ENCODE data around the gene SLC4A1AP. TPM values are rescaled to one million over a fixed set of nuclear protein-coding genes. Genes with fewer than 3 reads are reported as not detected.
"Not testable (repeated sequence)": the region's sequence is repeated elsewhere in the genome, so short reads cannot be mapped to it uniquely, and the experiment has no call there.

SLC4A1AP gene
- total RNA-seq, 5 donors from 2014 or later (not counting 1 experiment from before 2014, with no cell fraction given) = 21.1 to 24.2 (median 21.8) TPM

GRCh38 chr2:27671235-27671634 is 7.5 kb downstream of the SLC4A1AP start:
- Histone ChIP-seq H3K4me1 (ENCODE audit: control insufficient read depth in 1 of 2, extremely low read depth in 1 of 2, insufficient read depth in 2 of 2, low read length in 2 of 2) (no peaks in the 10 kb centered on the region), H3K27me3 (replicated peaks in 1 of 2; ENCODE audit: control insufficient read depth in 2 of 2, extremely low read depth in 1 of 2, insufficient read depth in 2 of 2, low read length in 1 of 2) (no peaks in the 10 kb centered on the region), H3K9me3 (no peaks in the 10 kb centered on the region), H3K27ac (ENCODE audit: low read length) (no peak overlapping the region), H3K36me3 (ENCODE audit: control insufficient read depth in 2 of 2, extremely low read depth in 1 of 2, insufficient read depth in 1 of 2, low read length in 1 of 2) (peaks cover 0 to 60% of the 10 kb centered on the region in 2 donors), H3K4me3 (ENCODE audit: control insufficient read depth in 1 of 2, extremely low read depth in 1 of 2, low read length in 1 of 2) (no peak overlapping the region)
- 95% methylated on average over 3 of the region's 4 CpGs for WGBS (ENCODE audit: insufficient coverage)
- peaks cover 11 to 20% (median 18%) of the 10 kb centered on the region in 3 donors for H3K4me1 Mint-ChIP-seq
- ATAC-seq (replicated peaks in 1 of 4) (no peak), DNase-seq (no peak)
- no peak overlapping the region for H3K4me3 Mint-ChIP-seq
- ChIA-PET CTCF (interaction anchor here in 1 of 2 donors (1.4 kb wide), 1 partner anchor 12 kb away, joined by 4 read pairs; no protein-coding TSS in a partner anchor), POLR2A (interaction anchor here (0.7 kb wide), 2 partner anchors 16 to 43 kb away, joined by 4 to 5 read pairs; partner anchors contain the start of genes CCDC121 (in 1 of the 2) and GPN1 (in 1 of the 2))
- H3K9me3 Mint-ChIP-seq = no peaks in the 10 kb centered on the region
- no peak overlapping the region for H3K27ac Mint-ChIP-seq
- no peaks in the 10 kb centered on the region for H3K27me3 Mint-ChIP-seq
- H3K36me3 Mint-ChIP-seq = peaks cover 54% of the 10 kb centered on the region

- H3K4me1 ChIP-seq (ENCODE audit: control insufficient read depth in 1 of 2, extremely low read depth in 1 of 2, insufficient read depth in 2 of 2, low read length in 2 of 2) = no peaks in the 10 kb centered on the region
- Mint-ChIP-seq H3K27me3 (no peaks in the 10 kb centered on the region), H3K36me3 (peaks cover 53% of the 10 kb centered on the region), H3K9me3 (no peaks in the 10 kb centered on the region), H3K4me3 (no peak overlapping the region), H3K4me1 (peaks cover 9 to 20% (median 10%) of the 10 kb centered on the region in 3 donors), H3K27ac (no peak overlapping the region)
- no peak overlapping the region for H3K4me3 ChIP-seq (ENCODE audit: control insufficient read depth in 1 of 2, extremely low read depth in 1 of 2, low read length in 1 of 2)
- H3K36me3 ChIP-seq (ENCODE audit: control insufficient read depth in 2 of 2, extremely low read depth in 1 of 2, insufficient read depth in 1 of 2, low read length in 1 of 2) = peaks cover 0 to 61% of the 10 kb centered on the region in 2 donors
- CTCF ChIA-PET = interaction anchor here in 1 of 2 donors (0.6 kb wide), 2 partner anchors 10 to 116 kb away, joined by 3 to 6 read pairs; no protein-coding TSS in a partner anchor
- no peaks in the 10 kb centered on the region for H3K27me3 ChIP-seq (replicated peaks in 1 of 2; ENCODE audit: control insufficient read depth in 2 of 2, extremely low read depth in 1 of 2, insufficient read depth in 2 of 2, low read length in 1 of 2)
- no CpG with 5 or more reads among the region's 5 CpGs for WGBS (ENCODE audit: insufficient coverage)
- ATAC-seq (replicated peaks in 1 of 4) (no peak), DNase-seq (no peak)
- no peak overlapping the region for H3K27ac ChIP-seq (ENCODE audit: low read length)
- POLR2A ChIA-PET = interaction anchor here (0.6 to 0.7 kb wide), 2 partner anchors 15 to 20 kb away, joined by 3 to 6 read pairs; no protein-coding TSS in a partner anchor
- H3K9me3 ChIP-seq = no peaks in the 10 kb centered on the region
Observed at GRCh38 chr2:27672723-27673486, 9.2 kb downstream of the SLC4A1AP start.

- Histone ChIP-seq H3K4me1 (ENCODE audit: control insufficient read depth in 1 of 2, extremely low read depth in 1 of 2, insufficient read depth in 2 of 2, low read length in 2 of 2) (peaks cover 8 to 18% of the 10 kb centered on the region in 2 experiments), H3K27me3 (replicated peaks in 1 of 2; ENCODE audit: control insufficient read depth in 2 of 2, extremely low read depth in 1 of 2, insufficient read depth in 2 of 2, low read length in 1 of 2) (no peaks in the 10 kb centered on the region), H3K4me3 (ENCODE audit: control insufficient read depth in 1 of 2, extremely low read depth in 1 of 2, low read length in 1 of 2) (no peak overlapping the region), H3K9me3 (no peaks in the 10 kb centered on the region), H3K36me3 (ENCODE audit: control insufficient read depth in 2 of 2, extremely low read depth in 1 of 2, insufficient read depth in 1 of 2, low read length in 1 of 2) (peaks cover 5 to 55% of the 10 kb centered on the region in 2 donors), H3K27ac (ENCODE audit: low read length) (no peak overlapping the region)
- no peaks in the 10 kb centered on the region for H3K9me3 Mint-ChIP-seq
- ATAC-seq (replicated peaks in 1 of 4) (no peak), DNase-seq (no peak)
- H3K4me3 Mint-ChIP-seq = no peak overlapping the region
- H3K4me1 Mint-ChIP-seq = peaks cover 15 to 23% (median 15%) of the 10 kb centered on the region in 3 donors
- CTCF ChIA-PET = no interaction called here
- peaks cover 34% of the 10 kb centered on the region for H3K36me3 Mint-ChIP-seq
- H3K27me3 Mint-ChIP-seq = no peaks in the 10 kb centered on the region
- no CpG with 5 or more reads among the region's 2 CpGs for WGBS (ENCODE audit: insufficient coverage)
- H3K27ac Mint-ChIP-seq = peak overlapping the region in 1 of 2 donors; percentile 5
- POLR2A ChIA-PET = interaction anchor here in 1 of 2 donors (0.6 kb wide), 1 partner anchor 17 kb away, joined by 3 read pairs; the partner anchor contains the start of gene SLC4A1AP
Observed at GRCh38 chr2:27680571-27680970, 16.9 kb downstream of the SLC4A1AP start.

GRCh38 chr2:27681841-27682240 is 18.2 kb downstream of the SLC4A1AP start:
- DNase-seq (no peak), ATAC-seq (replicated peaks in 1 of 4) (no peak)
- H3K4me3 Mint-ChIP-seq = no peak overlapping the region
- peaks cover 15 to 25% (median 15%) of the 10 kb centered on the region in 3 donors for H3K4me1 Mint-ChIP-seq
- Histone ChIP-seq H3K9me3 (no peaks in the 10 kb centered on the region), H3K36me3 (ENCODE audit: control insufficient read depth in 2 of 2, extremely low read depth in 1 of 2, insufficient read depth in 1 of 2, low read length in 1 of 2) (peaks cover 5 to 59% of the 10 kb centered on the region in 2 donors), H3K4me1 (ENCODE audit: control insufficient read depth in 1 of 2, extremely low read depth in 1 of 2, insufficient read depth in 2 of 2, low read length in 2 of 2) (peaks cover 8 to 23% of the 10 kb centered on the region in 2 experiments), H3K27ac (ENCODE audit: low read length) (no peak overlapping the region), H3K27me3 (replicated peaks in 1 of 2; ENCODE audit: control insufficient read depth in 2 of 2, extremely low read depth in 1 of 2, insufficient read depth in 2 of 2, low read length in 1 of 2) (no peaks in the 10 kb centered on the region), H3K4me3 (ENCODE audit: control insufficient read depth in 1 of 2, extremely low read depth in 1 of 2, low read length in 1 of 2) (no peak overlapping the region)
- WGBS (ENCODE audit: insufficient coverage) = no CpG with 5 or more reads among the region's 1 CpG
- POLR2A ChIA-PET = interaction anchor here in 1 of 2 donors (0.6 to 0.7 kb wide), 2 partner anchors 15 to 95 kb away, joined by 7 read pairs; no protein-coding TSS in a partner anchor
- peaks cover 37% of the 10 kb centered on the region for H3K36me3 Mint-ChIP-seq
- CTCF ChIA-PET = interaction anchor here (0.5 to 3.1 kb wide), 6 partner anchors 15 to 71 kb away, joined by 3 to 23 read pairs (median 4); partner anchors contain the start of genes CCDC121 (in 1 of the 2), GPN1 (in 1 of the 2), SLC4A1AP (in 1 of the 2) and SUPT7L (in 1 of the 2)
- H3K9me3 Mint-ChIP-seq = no peaks in the 10 kb centered on the region
- no peak overlapping the region for H3K27ac Mint-ChIP-seq
- H3K27me3 Mint-ChIP-seq = no peaks in the 10 kb centered on the region

GRCh38 chr2:27682334-27682771 is 18.7 kb downstream of the SLC4A1AP start:
- Mint-ChIP-seq H3K36me3 (peaks cover 37% of the 10 kb centered on the region), H3K4me1 (peaks cover 15 to 25% (median 15%) of the 10 kb centered on the region in 3 donors)
- H3K27ac Mint-ChIP-seq; H3K9me3 ChIP-seq; DNase-seq; H3K9me3 Mint-ChIP-seq; H3K4me3 Mint-ChIP-seq; H3K27me3 Mint-ChIP-seq; H3K27ac ChIP-seq (ENCODE audit: low read length); ATAC-seq (replicated peaks in 1 of 4); H3K27me3 ChIP-seq (replicated peaks in 1 of 2; ENCODE audit: control insufficient read depth in 2 of 2, extremely low read depth in 1 of 2, insufficient read depth in 2 of 2, low read length in 1 of 2); H3K4me3 ChIP-seq (ENCODE audit: control insufficient read depth in 1 of 2, extremely low read depth in 1 of 2, low read length in 1 of 2): not testable (repeated sequence)
- 100% methylated on average over 3 of the region's 7 CpGs for WGBS (ENCODE audit: insufficient coverage)
- H3K36me3 ChIP-seq (ENCODE audit: control insufficient read depth in 2 of 2, extremely low read depth in 1 of 2, insufficient read depth in 1 of 2, low read length in 1 of 2) = peaks cover 5 to 59% of the 10 kb centered on the region in 2 donors
- ChIA-PET POLR2A (interaction anchor here in 1 of 2 donors (0.6 to 1.1 kb wide), 4 partner anchors 11 to 96 kb away, joined by 3 to 7 read pairs (median 5); partner anchors contain the start of genes CCDC121 and GPN1), CTCF (interaction anchor here (0.6 to 3.1 kb wide), 12 partner anchors 9 to 313 kb away, joined by 3 to 23 read pairs (median 4); partner anchors contain the start of genes CCDC121 (in 1 of the 2), GPN1 (in 1 of the 2), SLC4A1AP (in 1 of the 2) and SUPT7L (in 1 of the 2))
- peaks cover 8 to 23% of the 10 kb centered on the region in 2 experiments for H3K4me1 ChIP-seq (ENCODE audit: control insufficient read depth in 1 of 2, extremely low read depth in 1 of 2, insufficient read depth in 2 of 2, low read length in 2 of 2)
